Stimulated activated CD8-positive, alpha-beta memory T cell treated with anti-CD3 and anti-CD28 coated beads, Interleukin-4, amount 100 ng/mL, for 1 hour (primary cell): Measurements from ENCODE around the gene EFCAB3.
"Not testable (repeated sequence)": the region's sequence is repeated elsewhere in the genome, so short reads cannot be mapped to it uniquely, and the experiment has no call there.

Source experiments
- DNase-seq, 2 donors: peaks; one replicate each; pipeline ENCODE4 v3.0.0-alpha.2; 2020; ENCODE audit warnings: low read depth in 2 of 2, low spot score in 1 of 2

EFCAB3 gene

GRCh38 chr17:62464422-62464821 lies 84.1 kb downstream of the EFCAB3 start:
- not testable (repeated sequence) for DNase-seq

- DNase-seq: not testable (repeated sequence)
These were observed 84.9 kb downstream of the EFCAB3 start for GRCh38 chr17:62465271-62465670.
